Kidney (tissue), 14 donors: Measurements from ENCODE around the gene RASA3. TPM values are rescaled to one million over a fixed set of nuclear protein-coding genes. Genes with fewer than 3 reads are reported as not detected.

Source experiments
- DNase-seq, 5 donors: peaks; one replicate each; pipeline ENCODE4 v3.0.0-alpha.2; 2013 to 2020
- FAIRE-seq: peaks from 2 replicates; lab custom pipeline; 2012; peaks lifted over from hg19 to GRCh38; lab: Jason Lieb, UNC
- H3K27ac ChIP-seq, 2 donors: one replicate each; pipeline ENCODE4 v1.7.0; 2013; ENCODE audit warnings: low read depth in 2 of 2, low read length in 2 of 2, inconsistent platforms in 1 of 2
- H3K27me3 ChIP-seq: one replicate; pipeline ENCODE4 v1.7.1; 2013; ENCODE audit warnings: low read length, inconsistent platforms; ENCODE audit not compliant: control insufficient read depth, insufficient read depth
- H3K36me3 ChIP-seq, 3 donors: one replicate each; pipeline versions ENCODE4 v1.7.0 to v1.7.1; 2013; ENCODE audit warnings: low read length in 3 of 3, control low read depth in 1 of 3, inconsistent platforms in 1 of 3; ENCODE audit not compliant: insufficient read depth in 3 of 3, control insufficient read depth in 2 of 3
- H3K4me1 ChIP-seq, 3 donors: one replicate each; pipeline versions ENCODE4 v1.7.0 to v1.7.1; 2013; ENCODE audit warnings: low read length in 3 of 3, inconsistent platforms in 1 of 3, low read depth in 1 of 3; ENCODE audit not compliant: control insufficient read depth in 2 of 3, insufficient read depth in 2 of 3
- H3K4me3 ChIP-seq, 3 donors: one replicate each; pipeline versions ENCODE4 v1.7.0 to v1.8.1; 2013; ENCODE audit warnings: low read length in 3 of 3, control low read depth in 1 of 3, inconsistent platforms in 1 of 3
- H3K9ac ChIP-seq, 3 donors: one replicate each; pipeline versions ENCODE4 v1.7.0 to v1.7.1; 2013; ENCODE audit warnings: low read length in 3 of 3, control low read depth in 1 of 3, inconsistent platforms in 1 of 3
- H3K9me3 ChIP-seq, 3 donors: one replicate each; pipeline versions ENCODE4 v1.7.0 to v1.7.1; 2013; ENCODE audit warnings: low read length in 3 of 3, control low read depth in 1 of 3, inconsistent platforms in 1 of 3; ENCODE audit not compliant: control insufficient read depth in 2 of 3, insufficient read depth in 1 of 3
- intact Hi-C: fragments of 100-400 bp; cut with DNase I; formaldehyde crosslinking; loops from one replicate; pipeline ENCODE4 v1.11.1; 2022
- polyA plus RNA-seq: library from polyadenylated mRNA; stranded (reverse); fragments of 350-450 nt; fragmentation: Illumina TruSeq; extraction: RNeasy Lipid Tissue Mini Kit (QIAGEN cat#74804); gene quantifications from one replicate; pipeline ENCODE4 v1.2.3, GENCODE V29; 2014; ENCODE audit warnings: low read depth, low replicate concordance; ENCODE audit not compliant: insufficient read depth
- total RNA-seq: library from RNA; stranded (reverse); fragmentation: NEBNext Ultra II Directional; extraction: Animal tissue kit (Norgen Biotek cat#: 25700); gene quantifications from one replicate; pipeline ENCODE4 v1.2.1, GENCODE V29; 2021
- TF ChIP-seq, protein P1 (sequence below): IDR thresholded peaks from 3 replicates; pipeline ENCODE4 v1.5.1; 2012; ENCODE audit warnings: mild to moderate bottlenecking, moderate library complexity, borderline replicate concordance; ENCODE audit not compliant: insufficient read depth; ENCODE audit errors: extremely low read depth
- donor health status: control.
- donor health status: control.
- donor health status: control.
- donor health status: control.
- donor health status: control.
- donor health status: DM: yes; HTN: yes; CAD: no.
- donor health status: Normal renal cell carcinoma (clear cell type).

Gene RASA3
- total and polyA plus RNA-seq, 2 donors from 2014 or later = 4.2 to 28.8 TPM

DNA sequence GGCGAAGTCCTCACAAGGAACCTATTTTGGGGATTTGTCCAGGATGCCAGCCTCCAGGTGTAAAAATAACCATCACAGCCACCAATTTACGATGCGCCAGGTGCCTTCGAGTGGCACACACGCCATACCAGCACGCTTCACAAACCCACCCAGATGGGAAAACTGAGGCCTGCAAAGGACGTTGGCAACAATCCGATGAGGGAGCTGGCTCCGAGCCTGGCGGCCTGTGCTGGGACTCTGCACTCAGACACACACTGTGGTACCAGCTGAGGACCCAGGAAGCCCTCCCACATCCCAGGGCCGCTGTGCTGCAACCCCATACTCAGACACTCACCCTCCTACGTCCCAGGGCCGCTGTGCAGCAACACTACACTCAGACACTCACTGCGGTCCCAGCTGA, 93.5 kb downstream of the RASA3 start:
- Histone ChIP-seq H3K27me3 (no peaks in the 10 kb centered on the region), H3K9ac (no peak overlapping the region), H3K4me3 (no peak overlapping the region), H3K36me3 (no peaks in the 10 kb centered on the region), H3K4me1 (peaks cover 0 to 3% (median 0%) of the 10 kb centered on the region in 3 donors), H3K9me3 (no peaks in the 10 kb centered on the region), H3K27ac (no peak overlapping the region)
- DNase-seq (no peak), FAIRE-seq (no peak)
- TF ChIP-seq, protein P1, sequence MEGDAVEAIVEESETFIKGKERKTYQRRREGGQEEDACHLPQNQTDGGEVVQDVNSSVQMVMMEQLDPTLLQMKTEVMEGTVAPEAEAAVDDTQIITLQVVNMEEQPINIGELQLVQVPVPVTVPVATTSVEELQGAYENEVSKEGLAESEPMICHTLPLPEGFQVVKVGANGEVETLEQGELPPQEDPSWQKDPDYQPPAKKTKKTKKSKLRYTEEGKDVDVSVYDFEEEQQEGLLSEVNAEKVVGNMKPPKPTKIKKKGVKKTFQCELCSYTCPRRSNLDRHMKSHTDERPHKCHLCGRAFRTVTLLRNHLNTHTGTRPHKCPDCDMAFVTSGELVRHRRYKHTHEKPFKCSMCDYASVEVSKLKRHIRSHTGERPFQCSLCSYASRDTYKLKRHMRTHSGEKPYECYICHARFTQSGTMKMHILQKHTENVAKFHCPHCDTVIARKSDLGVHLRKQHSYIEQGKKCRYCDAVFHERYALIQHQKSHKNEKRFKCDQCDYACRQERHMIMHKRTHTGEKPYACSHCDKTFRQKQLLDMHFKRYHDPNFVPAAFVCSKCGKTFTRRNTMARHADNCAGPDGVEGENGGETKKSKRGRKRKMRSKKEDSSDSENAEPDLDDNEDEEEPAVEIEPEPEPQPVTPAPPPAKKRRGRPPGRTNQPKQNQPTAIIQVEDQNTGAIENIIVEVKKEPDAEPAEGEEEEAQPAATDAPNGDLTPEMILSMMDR = no peak
- intact Hi-C loops = no loop called here

DNA sequence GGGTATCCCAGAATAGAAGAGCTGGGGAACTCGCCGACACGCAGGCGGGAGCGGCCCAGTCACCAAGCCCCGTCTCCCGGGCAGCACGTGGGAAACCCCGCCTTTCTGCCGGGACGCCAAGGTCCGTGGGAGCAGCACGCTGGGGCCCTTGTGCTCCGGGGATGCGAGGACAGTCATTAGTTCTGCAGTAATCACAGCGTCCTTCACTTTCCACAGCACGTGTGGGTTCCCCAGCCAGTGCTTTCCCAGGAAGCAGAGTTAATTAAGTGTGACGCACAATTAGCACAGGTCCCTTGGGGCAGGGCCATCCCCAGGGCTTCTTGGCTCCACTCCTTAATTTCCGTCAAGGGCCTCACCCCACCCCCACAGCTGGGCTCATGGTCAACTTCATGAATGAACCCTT, 94.2 kb downstream of the RASA3 start:
- no peaks in the 10 kb centered on the region for H3K27me3 ChIP-seq
- intact Hi-C loops = no loop called here
- no peak overlapping the region for H3K9ac ChIP-seq
- TF ChIP-seq, protein P1 = no peak
- H3K36me3 ChIP-seq = no peaks in the 10 kb centered on the region
- peaks cover 0 to 3% (median 0%) of the 10 kb centered on the region in 3 donors for H3K4me1 ChIP-seq
- no peak overlapping the region for H3K4me3 ChIP-seq
- H3K27ac ChIP-seq = no peak overlapping the region
- DNase-seq = peak in 1 of 5 donors; percentile 42
- no peak for FAIRE-seq
- H3K9me3 ChIP-seq = no peaks in the 10 kb centered on the region

DNA sequence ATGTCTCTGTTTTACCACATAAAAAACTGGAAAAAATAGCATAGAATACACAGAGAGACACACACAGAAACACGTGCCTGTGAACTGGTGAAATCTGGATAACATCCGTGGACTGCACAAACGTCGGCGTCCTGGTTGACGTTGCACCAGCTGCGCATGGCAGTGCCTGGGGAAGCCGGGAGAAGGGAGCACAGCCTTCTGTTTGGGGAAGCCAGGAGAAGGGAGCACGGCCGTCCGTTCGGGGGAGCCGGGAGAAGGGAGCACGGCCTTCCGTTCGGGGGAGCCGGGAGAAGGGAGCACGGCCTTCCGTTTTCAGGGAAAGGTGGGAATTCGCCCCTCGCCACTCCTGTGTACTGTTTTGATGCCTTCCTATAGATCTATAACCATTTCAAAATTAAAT, 94.7 kb downstream of the RASA3 start:
- Histone ChIP-seq H3K27me3 (no peaks in the 10 kb centered on the region), H3K36me3 (no peaks in the 10 kb centered on the region), H3K9me3 (no peaks in the 10 kb centered on the region), H3K4me3 (no peak overlapping the region), H3K9ac (no peak overlapping the region), H3K4me1 (peaks cover 0 to 3% (median 0%) of the 10 kb centered on the region in 3 donors), H3K27ac (no peak overlapping the region)
- intact Hi-C loops = no loop called here
- TF ChIP-seq, protein P1 = no peak
- FAIRE-seq (no peak), DNase-seq (no peak)
